T-helper 1 cell (primary cell): ENCODE measurements around the gene CCDC93.

Experiments
- DNase-seq, 5 donors: peaks; one replicate each; pipeline ENCODE4 v3.0.0-alpha.2; 2012 to 2020

Gene CCDC93

GRCh38 chr2:117885308-117885707, 128.6 kb downstream of the CCDC93 start:
- DNase-seq, result no peak

GRCh38 chr2:117879003-117879402, 134.9 kb downstream of the CCDC93 start:
- no peak for DNase-seq

GRCh38 chr2:117875786-117876185, 138.1 kb downstream of the CCDC93 start:
- no peak for DNase-seq
